Smooth muscle cell (in vitro differentiated cells): ENCODE results near the gene TMEM132D. TPM values are rescaled to one million over a fixed set of nuclear protein-coding genes. Genes with fewer than 3 reads are reported as not detected.

ENCODE experiments used
- DNase-seq: peaks from one replicate; lab custom pipeline; 2025; ENCODE audit not compliant: unreplicated experiment; lab: John Stamatoyannopoulos, UW
- H2AFZ ChIP-seq: fragments of 200-600 bp; sonication (generic); 2 replicates; pipeline ENCODE4 v1.6.0; 2016; ENCODE audit warnings: antibody characterized with exemption, low read depth, mild to moderate bottlenecking
- H3F3A ChIP-seq: fragments of 200-600 bp; sonication (generic); 2 replicates; pipeline ENCODE4 v1.6.0; 2017; ENCODE audit warnings: antibody characterized with exemption, low read depth
- H3K27ac ChIP-seq: fragments of 200-600 bp; sonication (generic); 2 replicates; pipeline ENCODE4 v1.5.1; 2016; ENCODE audit warnings: low read depth, mild to moderate bottlenecking
- H3K27me3 ChIP-seq: fragments of 200-600 bp; sonication (generic); 2 replicates; pipeline ENCODE4 v1.6.1; 2016; ENCODE audit warnings: low read depth, mild to moderate bottlenecking
- H3K36me3 ChIP-seq: fragments of 200-600 bp; sonication (generic); 2 replicates; pipeline ENCODE4 v1.5.1; 2016; ENCODE audit warnings: low read depth
- H3K4me1 ChIP-seq: fragments of 200-600 bp; sonication (generic); 2 replicates; pipeline ENCODE4 v1.5.1; 2016; ENCODE audit warnings: low read depth
- H3K4me2 ChIP-seq: fragments of 200-600 bp; sonication (generic); 2 replicates; pipeline ENCODE4 v1.6.0; 2016; ENCODE audit warnings: mild to moderate bottlenecking
- H3K4me3 ChIP-seq: fragments of 200-600 bp; sonication (generic); 2 replicates; pipeline ENCODE4 v1.5.1; 2016; ENCODE audit warnings: mild to moderate bottlenecking
- H3K79me2 ChIP-seq: fragments of 200-600 bp; sonication (generic); 2 replicates; pipeline ENCODE4 v1.6.0; 2016; ENCODE audit warnings: low read depth, mild to moderate bottlenecking
- H3K9ac ChIP-seq: fragments of 200-600 bp; sonication (generic); 2 replicates; pipeline ENCODE4 v1.6.0; 2016; ENCODE audit warnings: low read depth
- H3K9me3 ChIP-seq: fragments of 200-600 bp; sonication (generic); replicated peaks from 2 replicates; pipeline ENCODE4 v1.5.1; 2016; ENCODE audit warnings: low read depth
- H4K20me1 ChIP-seq: fragments of 200-600 bp; sonication (generic); 2 replicates; pipeline ENCODE4 v1.6.0; 2016; ENCODE audit warnings: low read depth
- WGBS: methylation state at CpG from one replicate; pipeline ENCODE4 v1.1.7; 2016; ENCODE audit warnings: low lambda C conversion rate; 5-methylcytosine and 5-hydroxymethylcytosine counted together
- polyA plus RNA-seq: library from polyadenylated mRNA; unstranded; fragments of >200 nt; fragmentation: Nextera tagmentation; extraction: Ambion mirVana; gene quantifications from 2 replicates; pipeline ENCODE4 v1.2.1, GENCODE V29; 2016
- total RNA-seq: library from RNA; depleted of rRNA; stranded (reverse); fragments of >200 nt; gene quantifications from 2 replicates; pipeline ENCODE4 v1.2.3, GENCODE V29; 2014
- TF ChIP-seq, protein P1 (sequence below): fragments of 200-600 bp; sonication (generic); IDR thresholded peaks from 2 replicates; pipeline ENCODE4 v1.5.1; 2017; ENCODE audit warnings: borderline replicate concordance, mild to moderate bottlenecking, antibody characterized with exemption; ENCODE audit not compliant: insufficient read depth, poor library complexity, severe bottlenecking

TMEM132D gene
- total and polyA plus RNA-seq, 2 experiments from 2014 or later: not detected

- no peaks in the 10 kb centered on the region for H3F3A ChIP-seq
- 92% methylated on average over 2 of the region's 2 CpGs for WGBS
- H2AFZ ChIP-seq: no peak overlapping the region
- no peak overlapping the region for H3K4me2 ChIP-seq
- H3K4me1 ChIP-seq: no peaks in the 10 kb centered on the region
- TF ChIP-seq, protein P1, sequence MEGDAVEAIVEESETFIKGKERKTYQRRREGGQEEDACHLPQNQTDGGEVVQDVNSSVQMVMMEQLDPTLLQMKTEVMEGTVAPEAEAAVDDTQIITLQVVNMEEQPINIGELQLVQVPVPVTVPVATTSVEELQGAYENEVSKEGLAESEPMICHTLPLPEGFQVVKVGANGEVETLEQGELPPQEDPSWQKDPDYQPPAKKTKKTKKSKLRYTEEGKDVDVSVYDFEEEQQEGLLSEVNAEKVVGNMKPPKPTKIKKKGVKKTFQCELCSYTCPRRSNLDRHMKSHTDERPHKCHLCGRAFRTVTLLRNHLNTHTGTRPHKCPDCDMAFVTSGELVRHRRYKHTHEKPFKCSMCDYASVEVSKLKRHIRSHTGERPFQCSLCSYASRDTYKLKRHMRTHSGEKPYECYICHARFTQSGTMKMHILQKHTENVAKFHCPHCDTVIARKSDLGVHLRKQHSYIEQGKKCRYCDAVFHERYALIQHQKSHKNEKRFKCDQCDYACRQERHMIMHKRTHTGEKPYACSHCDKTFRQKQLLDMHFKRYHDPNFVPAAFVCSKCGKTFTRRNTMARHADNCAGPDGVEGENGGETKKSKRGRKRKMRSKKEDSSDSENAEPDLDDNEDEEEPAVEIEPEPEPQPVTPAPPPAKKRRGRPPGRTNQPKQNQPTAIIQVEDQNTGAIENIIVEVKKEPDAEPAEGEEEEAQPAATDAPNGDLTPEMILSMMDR: no peak
- H3K9me3 ChIP-seq: no peaks in the 10 kb centered on the region
- H3K79me2 ChIP-seq: no peaks in the 10 kb centered on the region
- no peaks in the 10 kb centered on the region for H3K36me3 ChIP-seq
- DNase-seq: no peak
- H3K9ac ChIP-seq: no peak overlapping the region
- H4K20me1 ChIP-seq: no peaks in the 10 kb centered on the region
- no peak overlapping the region for H3K27ac ChIP-seq
- H3K27me3 ChIP-seq: no peaks in the 10 kb centered on the region
- no peak overlapping the region for H3K4me3 ChIP-seq
Measured at GRCh38 chr12:129717438-129717837, 186.4 kb downstream of the TMEM132D start.

GRCh38 chr12:129716825-129717224 is 187.0 kb downstream of the TMEM132D start:
- Histone ChIP-seq H3K9me3 (no peaks in the 10 kb centered on the region), H3K4me1 (no peaks in the 10 kb centered on the region), H3K4me3 (no peak overlapping the region), H3K27me3 (no peaks in the 10 kb centered on the region), H2AFZ (no peak overlapping the region), H3K79me2 (no peaks in the 10 kb centered on the region), H3K27ac (no peak overlapping the region), H3K9ac (no peak overlapping the region), H3K4me2 (no peak overlapping the region), H3K36me3 (no peaks in the 10 kb centered on the region), H4K20me1 (no peaks in the 10 kb centered on the region), H3F3A (no peaks in the 10 kb centered on the region)
- no peak for DNase-seq
- TF ChIP-seq, protein P1: no peak
- WGBS: 93% methylated on average over 9 of the region's 9 CpGs

GRCh38 chr12:129706716-129707115 is 197.1 kb downstream of the TMEM132D start:
- 87% methylated on average over 2 of the region's 2 CpGs for WGBS
- H3K9me3 ChIP-seq: peaks cover 4% of the 10 kb centered on the region
- H4K20me1 ChIP-seq: no peaks in the 10 kb centered on the region

More at GRCh38 chr12:129706716-129707115, 197.1 kb downstream of the TMEM132D start:
- Histone ChIP-seq H3F3A (no peaks in the 10 kb centered on the region), H2AFZ (no peak overlapping the region), H3K27ac (no peak overlapping the region), H3K4me2 (no peak overlapping the region), H3K4me1 (no peaks in the 10 kb centered on the region), H3K36me3 (no peaks in the 10 kb centered on the region), H3K79me2 (no peaks in the 10 kb centered on the region), H3K4me3 (no peak overlapping the region), H3K9ac (no peak overlapping the region), H3K27me3 (no peaks in the 10 kb centered on the region)
- no peak for DNase-seq
- TF ChIP-seq, protein P1: no peak
